Hepatocyte (in vitro differentiated cells): ENCODE data around the gene CNTN4. TPM values are rescaled to one million over a fixed set of nuclear protein-coding genes. Genes with fewer than 3 reads are reported as not detected.

Source experiments
- DNase-seq: peaks from one replicate; pipeline ENCODE4 v3.0.0-alpha.2; 2016; ENCODE audit warnings: low spot score
- H2AFZ ChIP-seq: fragments of 200-600 bp; sonication (generic); 2 replicates; pipeline ENCODE4 v1.6.0; 2016; ENCODE audit warnings: antibody characterized with exemption, mild to moderate bottlenecking
- H3K27ac ChIP-seq: fragments of 200-600 bp; sonication (generic); 2 replicates; pipeline ENCODE4 v1.5.1; 2016; ENCODE audit warnings: mild to moderate bottlenecking
- H3K27me3 ChIP-seq: fragments of 200-600 bp; sonication (generic); 2 replicates; pipeline ENCODE4 v1.6.1; 2016
- H3K36me3 ChIP-seq: fragments of 200-600 bp; sonication (generic); replicated peaks from 2 replicates; pipeline ENCODE4 v1.5.1; 2016; ENCODE audit warnings: low read depth; ENCODE audit not compliant: insufficient read depth
- H3K4me1 ChIP-seq: fragments of 200-600 bp; sonication (generic); 2 replicates; pipeline ENCODE4 v1.5.1; 2016; ENCODE audit warnings: mild to moderate bottlenecking, moderate library complexity; ENCODE audit not compliant: insufficient read depth
- H3K4me2 ChIP-seq: fragments of 200-600 bp; sonication (generic); 2 replicates; pipeline ENCODE4 v1.6.0; 2016
- H3K4me3 ChIP-seq: fragments of 200-600 bp; sonication (generic); 2 replicates; pipeline ENCODE4 v1.5.1; 2016; ENCODE audit warnings: mild to moderate bottlenecking
- H3K79me2 ChIP-seq: fragments of 200-600 bp; sonication (generic); 2 replicates; pipeline ENCODE4 v1.6.0; 2017; ENCODE audit warnings: mild to moderate bottlenecking
- H3K9me2 ChIP-seq: fragments of 200-600 bp; sonication (generic); replicated peaks from 2 replicates; pipeline ENCODE4 v1.6.0; 2017; ENCODE audit warnings: mild to moderate bottlenecking; ENCODE audit not compliant: insufficient read depth
- H3K9me3 ChIP-seq: fragments of 200-600 bp; sonication (generic); 2 replicates; pipeline ENCODE4 v1.5.1; 2016; ENCODE audit warnings: low read depth, mild to moderate bottlenecking
- H4K20me1 ChIP-seq: fragments of 200-600 bp; sonication (generic); 2 replicates; pipeline ENCODE4 v1.6.0; 2016; ENCODE audit warnings: mild to moderate bottlenecking; ENCODE audit not compliant: insufficient read depth, poor library complexity, severe bottlenecking
- CTCF ChIP-seq: fragments of 200-600 bp; sonication (generic); IDR thresholded peaks from 2 replicates; pipeline ENCODE4 v1.5.1; 2016; ENCODE audit warnings: antibody characterized with exemption, mild to moderate bottlenecking; ENCODE audit not compliant: poor library complexity
- EZH2 ChIP-seq: fragments of 200-600 bp; sonication (generic); IDR thresholded peaks from 2 replicates; pipeline ENCODE4 v1.6.1; 2016; ENCODE audit warnings: antibody characterized with exemption, mild to moderate bottlenecking, borderline replicate concordance
- EZH2phosphoT487 ChIP-seq: fragments of 200-600 bp; sonication (generic); IDR thresholded peaks from one replicate; pipeline ENCODE4 v1.6.1; 2018; ENCODE audit warnings: antibody characterized with exemption, mild to moderate bottlenecking, low read depth, moderate library complexity; ENCODE audit not compliant: unreplicated experiment, severe bottlenecking
- WGBS: methylation state at CpG from one replicate; pipeline ENCODE4 v1.1.6; 2016; ENCODE audit warnings: low lambda C conversion rate; ENCODE audit errors: missing lambda C conversion rate; 5-methylcytosine and 5-hydroxymethylcytosine counted together
- polyA plus RNA-seq: library from polyadenylated mRNA; unstranded; fragments of >200 nt; fragmentation: Nextera tagmentation; extraction: Ambion mirVana; gene quantifications from 2 replicates; pipeline ENCODE4 v1.2.1, GENCODE V29; 2016
- total RNA-seq: library from RNA; depleted of rRNA; stranded (reverse); fragments of >200 nt; gene quantifications from 2 replicates; pipeline ENCODE4 v1.2.3, GENCODE V29; 2014

CNTN4 gene
- total and polyA plus RNA-seq, 2 experiments from 2014 or later: 17.6 to 30.3 TPM

GRCh38 chr3:2792432-2792831 lies 693.8 kb downstream of the CNTN4 start:
- H3K4me1 ChIP-seq: no peaks in the 10 kb centered on the region
- DNase-seq: no peak
- TF ChIP-seq EZH2phosphoT487 (no peak), EZH2 (no peak)
- 92% methylated on average over 1 of the region's 1 CpG for WGBS
- H3K27ac ChIP-seq: no peak overlapping the region
- H3K36me3 ChIP-seq: no peaks in the 10 kb centered on the region
- H3K79me2 ChIP-seq: no peaks in the 10 kb centered on the region
- no peaks in the 10 kb centered on the region for H4K20me1 ChIP-seq
- H3K9me3 ChIP-seq: no peaks in the 10 kb centered on the region
- H3K27me3 ChIP-seq: no peaks in the 10 kb centered on the region
- no peaks in the 10 kb centered on the region for H3K9me2 ChIP-seq
- H2AFZ ChIP-seq: no peak overlapping the region
- no peak overlapping the region for H3K4me2 ChIP-seq
- H3K4me3 ChIP-seq: no peak overlapping the region

GRCh38 chr3:2793987-2794386 lies 695.3 kb downstream of the CNTN4 start:
- no peak for TF ChIP-seq CTCF
- TF ChIP-seq EZH2phosphoT487: no peak
- TF ChIP-seq EZH2: no peak
- Histone ChIP-seq H3K4me2 (no peak overlapping the region), H3K27me3 (no peaks in the 10 kb centered on the region), H3K9me3 (no peaks in the 10 kb centered on the region), H3K36me3 (no peaks in the 10 kb centered on the region), H3K9me2 (no peaks in the 10 kb centered on the region), H3K27ac (no peak overlapping the region), H3K4me1 (no peaks in the 10 kb centered on the region), H3K4me3 (no peak overlapping the region), H2AFZ (no peak overlapping the region), H4K20me1 (no peaks in the 10 kb centered on the region), H3K79me2 (no peaks in the 10 kb centered on the region)
- 68% methylated on average over 1 of the region's 1 CpG for WGBS
- DNase-seq: no peak

- TF ChIP-seq EZH2phosphoT487 (no peak), CTCF (no peak), EZH2 (no peak)
- H4K20me1 ChIP-seq: no peaks in the 10 kb centered on the region
- no peak overlapping the region for H3K4me3 ChIP-seq
- H3K4me1 ChIP-seq: no peaks in the 10 kb centered on the region
- no peaks in the 10 kb centered on the region for H3K36me3 ChIP-seq
- no peak overlapping the region for H2AFZ ChIP-seq
- no peaks in the 10 kb centered on the region for H3K9me3 ChIP-seq
- H3K27ac ChIP-seq: no peak overlapping the region
- no peaks in the 10 kb centered on the region for H3K27me3 ChIP-seq
- H3K4me2 ChIP-seq: no peak overlapping the region
- DNase-seq: no peak
- H3K79me2 ChIP-seq: no peaks in the 10 kb centered on the region
- H3K9me2 ChIP-seq: no peaks in the 10 kb centered on the region
- WGBS: 70% methylated on average over 7 of the region's 7 CpGs
These were observed 703.8 kb downstream of the CNTN4 start for GRCh38 chr3:2802429-2802828.

GRCh38 chr3:2807514-2807913 lies 708.8 kb downstream of the CNTN4 start:
- H3K36me3 ChIP-seq: no peaks in the 10 kb centered on the region
- H3K9me3 ChIP-seq: no peaks in the 10 kb centered on the region
- H3K27ac ChIP-seq: no peak overlapping the region
- no peak overlapping the region for H3K4me3 ChIP-seq
- no peak overlapping the region for H3K4me2 ChIP-seq
- H3K9me2 ChIP-seq: no peaks in the 10 kb centered on the region
- H3K27me3 ChIP-seq: no peaks in the 10 kb centered on the region
- H2AFZ ChIP-seq: no peak overlapping the region
- no peak for TF ChIP-seq EZH2phosphoT487
- no peak for TF ChIP-seq EZH2
- TF ChIP-seq CTCF: no peak
- H3K4me1 ChIP-seq: no peaks in the 10 kb centered on the region
- H3K79me2 ChIP-seq: no peaks in the 10 kb centered on the region
- DNase-seq: no peak
- WGBS: 40% methylated on average over 1 of the region's 1 CpG
- H4K20me1 ChIP-seq: no peaks in the 10 kb centered on the region
